IPS-20b (cell line): Measurements from ENCODE around the gene HAO1.

Experiments
- H3K27ac ChIP-seq: one replicate; pipeline ENCODE4 v1.5.1; 2013; ENCODE audit warnings: low read length
- H3K27me3 ChIP-seq: 2 replicates; pipeline ENCODE4 v1.6.1; 2013; ENCODE audit warnings: mild to moderate bottlenecking, low read length, inconsistent platforms; ENCODE audit not compliant: insufficient read depth
- H3K36me3 ChIP-seq: 2 replicates; pipeline ENCODE4 v1.6.1; 2013; ENCODE audit warnings: low read depth, mild to moderate bottlenecking, inconsistent platforms, low read length, moderate library complexity; ENCODE audit not compliant: insufficient read depth
- H3K4me1 ChIP-seq: 2 replicates; pipeline ENCODE4 v1.6.1; 2013; ENCODE audit warnings: mild to moderate bottlenecking, control low read depth, inconsistent platforms, low read length, moderate library complexity; ENCODE audit not compliant: insufficient read depth
- H3K4me3 ChIP-seq: 2 replicates; pipeline ENCODE4 v1.5.1; 2013; ENCODE audit warnings: mild to moderate bottlenecking, low read length, inconsistent platforms
- H3K9ac ChIP-seq: 2 replicates; pipeline ENCODE4 v1.6.1; 2013; ENCODE audit warnings: low read depth, mild to moderate bottlenecking, inconsistent platforms, low read length, moderate library complexity
- H3K9me3 ChIP-seq: 2 replicates; pipeline ENCODE4 v1.6.1; 2013; ENCODE audit warnings: mild to moderate bottlenecking, low read depth, low read length, inconsistent platforms; ENCODE audit not compliant: insufficient read depth

HAO1 gene

DNA sequence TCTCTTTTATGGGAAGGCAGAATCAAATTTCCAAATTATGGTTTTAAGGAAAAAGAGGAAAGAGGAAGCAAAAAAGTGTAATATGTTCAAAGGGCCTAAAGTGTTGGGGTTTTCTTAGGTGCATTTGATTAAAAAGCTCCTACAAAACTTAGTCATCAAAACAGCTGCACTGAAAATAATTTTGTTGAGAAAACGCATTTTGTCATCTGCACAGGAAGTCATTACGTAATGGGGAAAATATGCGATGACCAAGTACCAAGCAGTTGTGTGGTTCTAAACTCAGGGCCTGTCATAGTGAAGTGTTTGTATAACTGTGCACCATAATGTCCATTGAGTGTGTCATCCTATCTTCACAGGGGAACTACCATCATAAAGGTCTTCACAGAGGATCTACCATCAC, 15.6 kb downstream of the HAO1 start:
- Histone ChIP-seq H3K36me3 (no peaks in the 10 kb centered on the region), H3K27ac (no peak overlapping the region), H3K9me3 (no peaks in the 10 kb centered on the region), H3K4me3 (no peak overlapping the region), H3K9ac (no peak overlapping the region), H3K4me1 (no peaks in the 10 kb centered on the region), H3K27me3 (no peaks in the 10 kb centered on the region)

- Histone ChIP-seq H3K36me3 (no peaks in the 10 kb centered on the region), H3K27ac (no peak overlapping the region), H3K4me1 (no peaks in the 10 kb centered on the region), H3K9me3 (no peaks in the 10 kb centered on the region), H3K27me3 (no peaks in the 10 kb centered on the region), H3K4me3 (no peak overlapping the region), H3K9ac (no peak overlapping the region)
Observed at GRCh38 chr20:7916648-7917047, 23.6 kb downstream of the HAO1 start.

DNA sequence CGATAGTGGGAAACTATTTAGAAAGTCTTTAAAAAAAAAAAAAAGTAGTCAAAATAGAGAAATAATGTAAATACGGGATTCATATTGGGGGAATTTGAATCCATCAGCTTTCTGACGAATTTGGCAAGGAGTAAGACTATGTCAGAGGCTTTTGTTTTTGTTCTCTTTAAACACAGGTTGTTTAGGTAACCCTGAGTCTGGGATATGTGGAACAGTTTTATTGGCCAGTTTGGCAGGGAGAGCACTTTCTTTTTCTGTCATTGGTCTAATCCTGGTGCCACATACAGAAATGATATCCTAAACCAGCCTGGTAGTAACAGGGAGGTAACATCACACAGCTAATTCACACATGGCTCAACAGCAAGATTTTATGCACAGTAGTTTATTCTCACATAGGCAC, 27.7 kb downstream of the HAO1 start:
- Histone ChIP-seq H3K9me3 (no peaks in the 10 kb centered on the region), H3K36me3 (no peaks in the 10 kb centered on the region)

GRCh38 chr20:7911586-7912330, 28.5 kb downstream of the HAO1 start:
- no peaks in the 10 kb centered on the region for H3K4me1 ChIP-seq
- H3K36me3 ChIP-seq: no peaks in the 10 kb centered on the region
- no peak overlapping the region for H3K27ac ChIP-seq
- H3K27me3 ChIP-seq: no peaks in the 10 kb centered on the region
- no peak overlapping the region for H3K9ac ChIP-seq
- no peak overlapping the region for H3K4me3 ChIP-seq
- H3K9me3 ChIP-seq: no peaks in the 10 kb centered on the region

More for the DNA sequence above, 27.7 kb downstream of the HAO1 start:
- H3K9ac ChIP-seq: no peak overlapping the region
- no peaks in the 10 kb centered on the region for H3K27me3 ChIP-seq
- H3K27ac ChIP-seq: no peak overlapping the region
- no peak overlapping the region for H3K4me3 ChIP-seq
- H3K4me1 ChIP-seq: no peaks in the 10 kb centered on the region

DNA sequence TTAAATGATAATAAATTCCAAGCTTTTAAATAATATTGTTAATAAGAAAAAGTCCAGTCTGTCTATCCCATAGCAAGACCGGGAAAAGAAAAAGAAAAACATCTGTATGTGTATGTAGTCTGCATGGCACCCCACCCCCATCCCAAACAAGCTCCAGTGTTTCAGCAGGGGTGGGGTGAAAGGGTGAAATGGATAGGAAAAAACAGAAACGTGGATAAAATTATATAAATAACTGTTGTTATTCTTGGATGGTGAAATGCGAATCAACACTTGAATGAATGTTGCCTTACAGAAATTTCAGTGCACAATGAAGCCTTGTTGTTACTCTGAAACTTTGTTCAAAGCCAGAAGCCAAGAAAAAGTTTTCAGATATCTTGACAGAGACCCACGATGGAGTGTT, 31.4 kb downstream of the HAO1 start:
- Histone ChIP-seq H3K9ac (no peak overlapping the region), H3K27me3 (no peaks in the 10 kb centered on the region), H3K9me3 (no peaks in the 10 kb centered on the region), H3K36me3 (no peaks in the 10 kb centered on the region), H3K4me1 (no peaks in the 10 kb centered on the region), H3K4me3 (no peak overlapping the region), H3K27ac (no peak overlapping the region)

- no peaks in the 10 kb centered on the region for H3K27me3 ChIP-seq
- no peaks in the 10 kb centered on the region for H3K4me1 ChIP-seq
- H3K36me3 ChIP-seq: no peaks in the 10 kb centered on the region
- no peaks in the 10 kb centered on the region for H3K9me3 ChIP-seq
- H3K9ac ChIP-seq: no peak overlapping the region
- H3K4me3 ChIP-seq: no peak overlapping the region
- no peak overlapping the region for H3K27ac ChIP-seq
Observed at GRCh38 chr20:7903429-7903828, 36.8 kb downstream of the HAO1 start.

- no peak overlapping the region for H3K9ac ChIP-seq
- H3K4me1 ChIP-seq: no peaks in the 10 kb centered on the region
- H3K27ac ChIP-seq: no peak overlapping the region
- no peaks in the 10 kb centered on the region for H3K27me3 ChIP-seq
- H3K4me3 ChIP-seq: no peak overlapping the region
- H3K36me3 ChIP-seq: no peaks in the 10 kb centered on the region
- no peaks in the 10 kb centered on the region for H3K9me3 ChIP-seq
Observed at GRCh38 chr20:7902879-7903278, 37.4 kb downstream of the HAO1 start.

DNA sequence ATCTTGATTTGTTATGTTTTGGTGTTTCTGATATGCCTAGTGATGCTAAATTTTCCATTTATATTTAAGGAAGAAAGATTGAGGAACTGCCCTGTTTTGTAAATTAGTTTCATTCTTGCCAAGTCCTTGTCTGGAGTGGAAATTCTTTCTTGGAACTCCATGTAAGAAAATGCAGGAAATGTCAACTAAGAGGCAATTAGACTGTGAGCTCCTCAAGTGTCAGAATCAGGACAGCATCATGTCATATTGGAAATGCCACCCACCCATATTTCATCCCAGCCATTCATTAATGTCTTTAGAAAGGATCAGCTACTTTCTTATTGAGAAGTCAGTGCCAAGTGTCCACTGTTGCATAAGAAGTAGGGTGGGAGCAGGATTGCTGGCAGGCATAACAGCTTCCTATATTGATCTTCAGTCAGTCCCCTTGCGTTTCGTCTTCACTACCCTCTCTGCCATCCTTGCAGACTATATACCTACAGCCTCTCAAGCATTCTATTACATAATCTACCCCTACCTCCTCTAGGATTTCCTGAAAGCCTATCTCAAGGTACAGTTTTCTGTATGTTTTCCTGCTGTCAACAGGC, 42.4 kb downstream of the HAO1 start:
- H3K27me3 ChIP-seq: no peaks in the 10 kb centered on the region
- H3K4me3 ChIP-seq: no peak overlapping the region
- no peaks in the 10 kb centered on the region for H3K36me3 ChIP-seq
- H3K4me1 ChIP-seq: no peaks in the 10 kb centered on the region
- no peak overlapping the region for H3K27ac ChIP-seq
- no peaks in the 10 kb centered on the region for H3K9me3 ChIP-seq
- H3K9ac ChIP-seq: no peak overlapping the region

DNA sequence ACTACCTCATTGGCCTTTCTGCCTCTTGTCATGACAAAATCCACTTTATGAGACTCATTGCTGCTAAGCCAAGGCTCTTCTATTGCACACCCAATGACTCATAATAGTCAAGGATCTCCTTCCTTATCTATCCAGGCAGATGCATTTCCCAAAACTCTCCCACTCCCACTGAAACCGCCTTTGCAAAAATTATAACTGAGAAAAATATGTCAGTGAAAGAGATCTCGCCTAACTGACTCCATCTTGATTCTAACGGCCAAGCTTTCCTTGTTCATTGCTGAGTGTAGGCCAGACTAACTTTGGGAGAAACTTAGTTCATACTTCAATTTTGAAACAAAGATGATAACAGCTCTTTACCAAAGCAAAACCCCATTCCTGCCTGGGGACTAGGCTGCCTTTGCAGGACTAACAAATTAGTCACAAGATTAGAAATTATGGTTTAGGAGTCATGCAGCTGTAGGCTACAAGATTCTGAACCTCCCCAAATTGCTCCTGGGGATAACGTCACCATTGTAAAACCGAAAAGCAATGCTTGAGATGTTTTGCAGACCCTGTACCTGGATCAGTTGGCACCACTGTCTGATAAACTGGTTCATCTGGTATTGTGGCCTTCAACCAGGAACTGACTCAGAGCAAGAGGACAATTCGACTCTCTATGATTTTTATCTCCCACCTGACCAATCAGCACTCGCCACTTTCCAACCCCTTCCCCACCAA, 47.1 kb downstream of the HAO1 start:
- H3K9ac ChIP-seq: no peak overlapping the region
- H3K4me1 ChIP-seq: no peaks in the 10 kb centered on the region
- no peak overlapping the region for H3K4me3 ChIP-seq
- H3K36me3 ChIP-seq: no peaks in the 10 kb centered on the region
- H3K27ac ChIP-seq: no peak overlapping the region
- H3K9me3 ChIP-seq: no peaks in the 10 kb centered on the region
- no peaks in the 10 kb centered on the region; the same call in 1 of the 2 replicates for H3K27me3 ChIP-seq

- Histone ChIP-seq H3K9ac (no peak overlapping the region), H3K36me3 (no peaks in the 10 kb centered on the region), H3K27me3 (no peaks in the 10 kb centered on the region; the same call in 1 of the 2 replicates), H3K27ac (no peak overlapping the region), H3K4me3 (no peak overlapping the region), H3K9me3 (no peaks in the 10 kb centered on the region), H3K4me1 (no peaks in the 10 kb centered on the region)
Observed at GRCh38 chr20:7891705-7892104, 48.6 kb downstream of the HAO1 start.

GRCh38 chr20:7889736-7890135, 50.5 kb downstream of the HAO1 start:
- Histone ChIP-seq H3K4me3 (no peak overlapping the region), H3K4me1 (no peaks in the 10 kb centered on the region), H3K27ac (no peak overlapping the region), H3K9me3 (no peaks in the 10 kb centered on the region), H3K27me3 (no peaks in the 10 kb centered on the region; the same call in 1 of the 2 replicates), H3K36me3 (no peaks in the 10 kb centered on the region), H3K9ac (no peak overlapping the region)

DNA sequence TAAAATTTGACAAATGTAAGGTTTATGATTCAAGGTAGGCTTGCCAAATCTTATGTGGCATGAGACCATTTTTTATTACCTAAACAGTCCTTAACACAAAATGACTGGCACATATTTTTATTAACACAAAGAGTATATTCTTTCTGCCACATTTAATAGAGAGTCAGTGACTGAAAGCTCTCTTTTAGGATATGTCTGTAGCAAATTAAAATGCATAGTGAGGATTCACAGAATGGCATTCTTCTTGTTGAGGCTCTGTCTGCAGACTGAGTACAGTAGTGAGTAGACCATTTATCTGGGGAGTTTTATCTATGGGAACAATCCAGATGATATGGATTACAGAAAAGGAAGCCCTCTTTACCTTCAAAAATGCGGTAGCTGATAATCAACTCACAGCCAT, 56.5 kb downstream of the HAO1 start:
- Histone ChIP-seq H3K9ac (no peak overlapping the region), H3K36me3 (no peaks in the 10 kb centered on the region), H3K27me3 (no peaks in the 10 kb centered on the region), H3K4me1 (no peaks in the 10 kb centered on the region), H3K9me3 (no peaks in the 10 kb centered on the region), H3K4me3 (no peak overlapping the region), H3K27ac (no peak overlapping the region)
